ENCODE measurements around the gene TRA2A. TPM values are rescaled to one million over a fixed set of nuclear protein-coding genes. Genes with fewer than 3 reads are reported as not detected.
A peak's percentile ranks its signal among the peaks of the same experiment; 100 is the strongest.

TRA2A gene
- total and polyA plus RNA-seq, 9 of the 15 experiments (the other 6 are each of a cell fraction or from before 2014, with no cell fraction given), result 22.7 to 210 (median 73.9) TPM

GRCh38 chr7:23530405-23530804 is 1.4 kb downstream of the TRA2A start (continued):
- TF ChIP-seq MNT (conservative IDR thresholded peaks at IDR 0.05) (peak; percentile 74 to 83), TEAD4 (IDR thresholded peaks at IDR 0.05; ENCODE audit: low read length) (peak; percentile 8; the same call in 1 of the 2 replicates), TEAD4 (CRISPR knock-in tag; IDR thresholded peaks at IDR 0.05; ENCODE audit: borderline replicate concordance) (no peak), FOXA3 (CRISPR knock-in tag; conservative IDR thresholded peaks at IDR 0.05 in 1 of 2, IDR thresholded peaks at IDR 0.05 in 1 of 2) (no peak), MYNN (IDR thresholded peaks at IDR 0.05) (no peak), MYNN (CRISPR knock-in tag; IDR thresholded peaks at IDR 0.05) (no peak), SETDB1 (IDR thresholded peaks at IDR 0.05; ENCODE audit: low read length) (no peak), NR2F6 (CRISPR knock-in tag; IDR thresholded peaks at IDR 0.05) (no peak), BRCA1 (IDR thresholded peaks at IDR 0.05) (no peak), BRCA1 (CRISPR knock-in tag; IDR thresholded peaks at IDR 0.05) (no peak), CGGBP1 (CRISPR knock-in tag; IDR thresholded peaks at IDR 0.05) (no peak), ZBTB17 (CRISPR knock-in tag; IDR thresholded peaks at IDR 0.05) (no peak), CEBPB (tag; IDR thresholded peaks at IDR 0.05) (no peak), RFX5 (IDR thresholded peaks at IDR 0.05; ENCODE audit: low read depth, low read length) (no peak), ZNF445 (CRISPR knock-in tag; IDR thresholded peaks at IDR 0.05; ENCODE audit: low read depth) (no peak), NFE2L1 (tag; IDR thresholded peaks at IDR 0.05; ENCODE audit: borderline replicate concordance, low read depth) (no peak), ZNF212 (CRISPR knock-in tag; IDR thresholded peaks at IDR 0.05) (no peak), SMAD3 (CRISPR knock-in tag; conservative IDR thresholded peaks at IDR 0.05) (no peak), ETV5 (CRISPR knock-in tag; IDR thresholded peaks at IDR 0.05; ENCODE audit: low read depth) (no peak), ZNF24 (IDR thresholded peaks at IDR 0.05) (no peak), ARHGAP35 (IDR thresholded peaks at IDR 0.05; ENCODE audit: partially characterized antibody) (no peak), SIN3A (IDR thresholded peaks at IDR 0.05; ENCODE audit: borderline replicate concordance in 2 of 2, control insufficient read depth in 1 of 2, low read depth in 2 of 2, low read length in 2 of 2) (peak in 1 of 2 experiments; percentile 61; a peak in 1 of 4 replicates), FOXJ3 (CRISPR knock-in tag; IDR thresholded peaks at IDR 0.05) (peak; percentile 90), ZBTB11 (CRISPR knock-in tag; IDR thresholded peaks at IDR 0.05) (no peak), CCAR2 (IDR thresholded peaks at IDR 0.05; ENCODE audit: low read depth, low read length) (no peak), CCNT2 (IDR thresholded peaks at IDR 0.05; ENCODE audit: borderline replicate concordance, extremely low read depth, insufficient read length, low read depth, low read length) (no peak), RFX1 (IDR thresholded peaks at IDR 0.05) (peak; percentile 63)

All from K562 (cell line).